IMR-90 (cell line): ENCODE results near the gene GPR82. TPM values are rescaled to one million over a fixed set of nuclear protein-coding genes. Genes with fewer than 3 reads are reported as not detected.

Experiments used
- ATAC-seq: fragments of 200-7000 bp; cut with Tn5 transposase; 2 replicates; pipeline ENCODE4 v1.9.1; 2020; ENCODE audit warnings: low read depth, mild to moderate bottlenecking, moderate library complexity
- BruUV-seq: library from RNA; stranded (reverse); fragments of 400-500 nt; replicated peaks from 2 replicates; lab custom pipeline; 2021; lab: Mats Ljungman, UMichigan
- CTCF ChIA-PET: fragments of 300-600 bp; formaldehyde crosslinking; extraction: SDS; loops from one replicate; lab custom pipeline; 2021; ENCODE audit warnings: antibody characterized with exemption; lab: Yijun Ruan, JAX
- POLR2A ChIA-PET: fragments of 300-600 bp; sonication (Branson Sonifier 250); formaldehyde crosslinking; loops from one replicate; lab custom pipeline; 2022; ENCODE audit warnings: antibody characterized with exemption; ENCODE audit not compliant: unreplicated experiment; lab: Charles Lee
- DNase-seq: peaks from one replicate; pipeline ENCODE4 v3.0.0; 2013
- H2AFZ ChIP-seq: replicated peaks from 2 replicates; pipeline ENCODE3; 2013; ENCODE audit warnings: low read length, mild to moderate bottlenecking; ENCODE audit not compliant: poor library complexity
- H2AK5ac ChIP-seq: 2 replicates; pipeline ENCODE4 v1.6.1; 2013; ENCODE audit warnings: low read depth, low read length, inconsistent platforms
- H2AK9ac ChIP-seq: replicated peaks from 2 replicates; pipeline ENCODE3; 2013; ENCODE audit warnings: mild to moderate bottlenecking, low read depth, low read length, moderate library complexity; ENCODE audit not compliant: poor library complexity
- H2BK120ac ChIP-seq: 2 replicates; pipeline ENCODE4 v1.6.1; 2013; ENCODE audit warnings: low read depth, low read length, inconsistent platforms
- H2BK15ac ChIP-seq: 3 replicates; pipeline ENCODE4 v1.6.1; 2013; ENCODE audit warnings: low read depth, low read length, inconsistent platforms
- H2BK20ac ChIP-seq: 2 replicates; pipeline ENCODE4 v1.6.1; 2013; ENCODE audit warnings: low read depth, mild to moderate bottlenecking, inconsistent platforms, low read length, moderate library complexity
- H2BK5ac ChIP-seq: 2 replicates; pipeline ENCODE4 v1.6.1; 2013; ENCODE audit warnings: mild to moderate bottlenecking, low read depth, low read length, inconsistent platforms; ENCODE audit not compliant: poor library complexity, severe bottlenecking
- H3K14ac ChIP-seq: replicated peaks from 2 replicates; pipeline ENCODE4 v1.6.1; 2013; ENCODE audit warnings: low read depth, low read length, inconsistent platforms
- H3K18ac ChIP-seq: 2 replicates; pipeline ENCODE4 v1.6.1; 2013; ENCODE audit warnings: low read depth, low read length, control low read depth
- H3K23ac ChIP-seq: 2 replicates; pipeline ENCODE4 v1.6.1; 2013; ENCODE audit warnings: low read depth, low read length, inconsistent platforms
- H3K27ac ChIP-seq: 2 replicates; pipeline ENCODE4 v1.5.1; 2013; ENCODE audit warnings: mild to moderate bottlenecking, control low read depth, low read length; ENCODE audit not compliant: insufficient read depth
- H3K27me3 ChIP-seq: 2 replicates; pipeline ENCODE4 v1.6.1; 2013; ENCODE audit warnings: low read length; ENCODE audit not compliant: control insufficient read depth, insufficient read depth
- H3K36me3 ChIP-seq: 2 replicates; pipeline ENCODE4 v1.6.1; 2013; ENCODE audit warnings: low read length, mixed read lengths; ENCODE audit not compliant: control insufficient read depth, insufficient read depth
- H3K4ac ChIP-seq: 2 replicates; pipeline ENCODE4 v1.6.1; 2013; ENCODE audit warnings: low read depth, low read length, inconsistent platforms
- H3K4me1 ChIP-seq: 2 replicates; pipeline ENCODE4 v1.6.1; 2013; ENCODE audit warnings: low read length, mixed read lengths; ENCODE audit not compliant: control insufficient read depth, insufficient read depth
- H3K4me2 ChIP-seq: 2 replicates; pipeline ENCODE4 v1.6.1; 2013; ENCODE audit warnings: low read depth, mild to moderate bottlenecking, control low read depth, low read length, moderate library complexity
- H3K4me3 ChIP-seq: 2 replicates; pipeline ENCODE4 v1.5.1; 2013; ENCODE audit warnings: low read depth, mild to moderate bottlenecking, control low read depth, low read length, moderate library complexity; ENCODE audit not compliant: insufficient read depth
- H3K56ac ChIP-seq: 2 replicates; pipeline ENCODE4 v1.6.1; 2013; ENCODE audit warnings: low read length, inconsistent platforms; ENCODE audit not compliant: insufficient read depth; ENCODE audit errors: extremely low read depth
- H3K79me1 ChIP-seq, 2 experiments: 2 replicates each; pipeline ENCODE4 v1.6.1; 2013; ENCODE audit warnings: low read length in 2 of 2, inconsistent platforms in 1 of 2, low read depth in 1 of 2
- H3K9ac ChIP-seq: 2 replicates; pipeline ENCODE4 v1.6.1; 2013; ENCODE audit warnings: low read depth, low read length, control low read depth
- H3K9me1 ChIP-seq: 2 replicates; pipeline ENCODE4 v1.6.1; 2013; ENCODE audit warnings: low read length, inconsistent platforms; ENCODE audit not compliant: insufficient read depth
- H3K9me3 ChIP-seq: 2 replicates; pipeline ENCODE4 v1.6.1; 2013; ENCODE audit warnings: low read length; ENCODE audit not compliant: control insufficient read depth, insufficient read depth
- H4K20me1 ChIP-seq: 2 replicates; pipeline ENCODE4 v1.6.1; 2013; ENCODE audit warnings: low read length, inconsistent platforms; ENCODE audit not compliant: insufficient read depth
- H4K5ac ChIP-seq: 2 replicates; pipeline ENCODE4 v1.6.1; 2013; ENCODE audit warnings: mild to moderate bottlenecking, low read depth, low read length, control low read depth
- H4K8ac ChIP-seq, 2 experiments: 2 replicates each; pipeline ENCODE4 v1.6.1; 2013; ENCODE audit warnings: low read depth in 2 of 2, low read length in 2 of 2, control low read depth in 1 of 2, inconsistent platforms in 1 of 2
- H4K91ac ChIP-seq: 2 replicates; pipeline ENCODE4 v1.6.1; 2013; ENCODE audit warnings: low read depth, low read length, inconsistent platforms; ENCODE audit not compliant: insufficient read depth
- CEBPB ChIP-seq: IDR thresholded peaks from 2 replicates; pipeline ENCODE4 v1.6.1; 2012; ENCODE audit warnings: low read depth, low read length, improper control_type of control experiment
- CHD1 ChIP-seq: IDR thresholded peaks from 2 replicates; pipeline ENCODE4 v1.6.1; 2012; ENCODE audit warnings: low read depth, low read length, improper control_type of control experiment
- FOS ChIP-seq: fragments of 150-350 bp; IDR thresholded peaks from 2 replicates; pipeline ENCODE4 v1.6.1; 2016; ENCODE audit warnings: low read depth, low read length
- MAFK ChIP-seq: IDR thresholded peaks from 2 replicates; pipeline ENCODE4 v1.6.1; 2012; ENCODE audit warnings: low read depth, low read length, improper control_type of control experiment
- MAZ ChIP-seq: IDR thresholded peaks from 2 replicates; pipeline ENCODE4 v1.6.1; 2012; ENCODE audit warnings: low read depth, mild to moderate bottlenecking, low read length, improper control_type of control experiment, moderate library complexity, borderline replicate concordance
- MXI1 ChIP-seq: IDR thresholded peaks from 2 replicates; pipeline ENCODE4 v1.6.1; 2012; ENCODE audit warnings: low read depth, mild to moderate bottlenecking, low read length, moderate library complexity, borderline replicate concordance
- NFE2L2 ChIP-seq: fragments of 150-350 bp; IDR thresholded peaks from 2 replicates; pipeline ENCODE4 v1.6.1; 2016; ENCODE audit warnings: low read depth, mild to moderate bottlenecking, low read length
- POLR2A ChIP-seq: IDR thresholded peaks from 2 replicates; pipeline ENCODE4 v1.6.1; 2012; ENCODE audit warnings: mild to moderate bottlenecking, low read depth, low read length
- RAD21 ChIP-seq: IDR thresholded peaks from 2 replicates; pipeline ENCODE4 v1.6.1; 2012; ENCODE audit warnings: low read length, improper control_type of control experiment
- SMC3 ChIP-seq: fragments of 150-350 bp; IDR thresholded peaks from 2 replicates; pipeline ENCODE4 v1.6.1; 2016; ENCODE audit warnings: low read depth, mild to moderate bottlenecking, antibody characterized with exemption, low read length, moderate library complexity
- WGBS, 2 experiments: methylation state at CpG; one replicate each; pipeline versions ENCODE4 v1.1.5 to v1.1.7; 2013; ENCODE audit warnings: missing lambda C conversion rate in 2 of 2; ENCODE audit not compliant: insufficient read length in 1 of 2; ENCODE audit errors: extremely low coverage in 2 of 2; 5-methylcytosine and 5-hydroxymethylcytosine counted together
- dilution Hi-C: fragments of 300-500 bp; cut with HindIII; formaldehyde crosslinking; loops from one replicate; pipeline ENCODE4 v1.14.3; 2018; ENCODE audit warnings: low sequenced_read_pairs; ENCODE audit not compliant: unreplicated experiment
- in situ Hi-C: fragments of 300-500 bp; cut with MboI; formaldehyde crosslinking; loops from 3 replicates; pipeline ENCODE4 v1.14.3; 2019; ENCODE audit warnings: low sequenced_read_pairs, inconsistent platforms, mixed read lengths
- intact Hi-C: fragments of 100-400 bp; cut with micrococcal nuclease; formaldehyde crosslinking; loops from 2 replicates; pipeline ENCODE4 v1.10.0; 2022
- polyA plus RNA-seq, 3 experiments: library from polyadenylated mRNA; depleted of rRNA; stranded (reverse); fragments of >200 nt; gene quantifications; 2 replicates each; pipeline ENCODE4 v1.2.3, GENCODE V29; 2012; ENCODE audit warnings: low replicate concordance in 1 of 3
- total RNA-seq: library from RNA; depleted of rRNA; stranded (reverse); fragments of >200 nt; gene quantifications from 2 replicates; pipeline ENCODE4 v1.2.3, GENCODE V29; 2012

GPR82 gene
- total and polyA plus RNA-seq, 2 of the 4 experiments (the other 2 are of a cell fraction): not detected

GRCh38 chrX:41716767-41717473 is 7.1 kb upstream of the GPR82 start:
- H2BK20ac ChIP-seq: no peak overlapping the region
- peaks cover 8% of the 10 kb centered on the region; the same call in 1 of the 2 replicates for H3K9me3 ChIP-seq
- H2BK15ac ChIP-seq: no peak overlapping the region
- H3K56ac ChIP-seq: no peak overlapping the region
- H3K4me2 ChIP-seq: no peak overlapping the region
- no TSS peak for BruUV-seq
- no peak overlapping the region for H4K91ac ChIP-seq
- no peaks in the 10 kb centered on the region for H3K4me1 ChIP-seq
- no peak overlapping the region for H3K14ac ChIP-seq
- H2BK120ac ChIP-seq: no peak overlapping the region
- H3K36me3 ChIP-seq: no peaks in the 10 kb centered on the region
- in situ Hi-C loops: no loop called here
- H4K20me1 ChIP-seq: no peaks in the 10 kb centered on the region
- H3K9ac ChIP-seq: no peak overlapping the region
- intact Hi-C loops: no loop called here
- H3K79me1 ChIP-seq: no peaks in the 10 kb centered on the region
- no peak overlapping the region for H2BK5ac ChIP-seq
- no peak overlapping the region for H3K4ac ChIP-seq
- ChIA-PET POLR2A (no interaction called here), CTCF (no interaction called here)
- no peak overlapping the region for H2AK5ac ChIP-seq
- no peak overlapping the region for H4K8ac ChIP-seq
- dilution Hi-C loops: no loop called here
- H3K27me3 ChIP-seq: no peaks in the 10 kb centered on the region; the same call in 1 of the 2 replicates
- H4K5ac ChIP-seq: no peak overlapping the region
- no peak for TF ChIP-seq MXI1
- no peak for TF ChIP-seq SMC3
- TF ChIP-seq CHD1: no peak
- TF ChIP-seq RAD21: no peak
- no peak for TF ChIP-seq POLR2A
- no peak for TF ChIP-seq MAFK
- TF ChIP-seq NFE2L2: no peak
- no peak for TF ChIP-seq CEBPB
- no peak for TF ChIP-seq FOS
- no peak for TF ChIP-seq MAZ
- H3K18ac ChIP-seq: no peak overlapping the region
- WGBS, 2 experiments: 24% methylated on average over 3 of the region's 12 CpGs; no CpG with 5 or more reads in 1 of the 2 experiments
- no peaks in the 10 kb centered on the region for H3K9me1 ChIP-seq
- no peak overlapping the region for H3K23ac ChIP-seq
- no peak overlapping the region for H2AK9ac ChIP-seq
- H2AFZ ChIP-seq: no peak overlapping the region
- DNase-seq (no peak), ATAC-seq (no peak)
- no peak overlapping the region for H3K4me3 ChIP-seq
- H3K27ac ChIP-seq: no peak overlapping the region
